SK-N-DZ (cell line): ENCODE measurements around the gene WWOX.

ENCODE experiments used
- DNase-seq: peaks from one replicate; pipeline ENCODE4 v3.0.0-alpha.2; 2015; ENCODE audit warnings: low spot score

WWOX gene

GRCh38 chr16:78102865-78103264 lies 3.4 kb downstream of the WWOX start:
- no peak for DNase-seq

- DNase-seq, result no peak
Observed at GRCh38 chr16:78105517-78105916, 6.1 kb downstream of the WWOX start.

DNA sequence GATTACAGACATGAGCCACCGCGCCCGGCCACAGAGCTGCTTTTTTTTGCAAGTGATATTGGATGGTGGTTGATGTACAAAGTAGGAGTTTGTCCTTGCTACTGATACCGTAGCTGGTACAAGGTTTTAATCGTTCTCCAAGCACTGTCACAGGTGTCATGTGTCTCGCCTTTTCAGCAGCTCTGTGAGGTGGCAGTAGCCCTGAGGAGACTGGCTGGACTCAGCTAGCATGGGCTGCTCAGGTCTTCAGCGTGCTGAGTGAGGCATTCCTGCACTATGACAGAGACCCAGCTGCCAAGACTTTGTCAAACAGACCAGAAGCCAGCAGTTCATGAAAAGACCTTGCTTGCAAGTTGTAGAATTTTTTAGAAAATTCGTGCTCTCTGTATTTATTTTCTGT lies 7.2 kb downstream of the WWOX start:
- no peak for DNase-seq

GRCh38 chr16:78108451-78108850 lies 9.0 kb downstream of the WWOX start:
- DNase-seq, result no peak

DNA sequence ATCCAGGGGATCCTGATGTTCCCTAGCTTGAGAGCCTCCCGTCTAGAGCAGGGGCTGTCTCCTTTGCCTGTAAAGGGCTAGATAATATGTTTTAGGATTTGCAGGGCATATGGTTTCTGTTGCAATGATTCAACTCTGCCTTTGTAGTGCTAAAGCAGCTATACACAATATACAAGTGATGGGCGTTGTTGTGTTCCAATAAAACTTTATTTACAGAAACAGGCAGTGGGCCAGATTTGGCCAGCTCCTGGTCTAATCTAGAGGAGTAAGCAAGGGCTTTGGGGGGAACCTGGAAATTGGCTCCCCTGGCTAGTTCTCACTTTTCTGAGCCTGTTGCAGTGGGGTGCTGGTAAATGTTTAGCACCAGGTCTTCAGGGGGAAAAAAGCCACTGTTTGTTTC lies 13.8 kb downstream of the WWOX start:
- DNase-seq, result no peak

GRCh38 chr16:78115659-78116058 lies 16.2 kb downstream of the WWOX start:
- no peak for DNase-seq

DNA sequence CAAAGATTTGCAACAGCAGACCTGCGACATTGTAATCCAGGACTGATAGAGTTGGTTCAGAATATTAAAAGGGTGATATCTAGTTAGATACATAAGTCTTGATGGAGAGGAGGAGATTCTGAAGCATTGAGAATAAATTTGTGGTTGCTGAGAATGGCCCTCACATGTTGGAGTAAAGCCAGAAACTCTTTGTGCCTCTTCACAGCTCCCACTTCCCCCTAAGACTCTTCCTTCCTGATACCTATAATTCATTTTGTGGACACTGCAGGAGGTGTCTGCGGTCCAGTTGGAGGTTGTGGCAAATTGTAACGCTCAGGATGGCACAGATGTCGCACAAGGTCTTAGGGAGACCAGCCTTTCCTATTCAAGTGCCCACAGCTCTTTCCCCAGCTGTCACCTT lies 17.5 kb downstream of the WWOX start:
- DNase-seq, result no peak

GRCh38 chr16:78117391-78117790 lies 17.9 kb downstream of the WWOX start:
- DNase-seq, result no peak

GRCh38 chr16:78118469-78119025 lies 19.1 kb downstream of the WWOX start:
- DNase-seq, result no peak

DNA sequence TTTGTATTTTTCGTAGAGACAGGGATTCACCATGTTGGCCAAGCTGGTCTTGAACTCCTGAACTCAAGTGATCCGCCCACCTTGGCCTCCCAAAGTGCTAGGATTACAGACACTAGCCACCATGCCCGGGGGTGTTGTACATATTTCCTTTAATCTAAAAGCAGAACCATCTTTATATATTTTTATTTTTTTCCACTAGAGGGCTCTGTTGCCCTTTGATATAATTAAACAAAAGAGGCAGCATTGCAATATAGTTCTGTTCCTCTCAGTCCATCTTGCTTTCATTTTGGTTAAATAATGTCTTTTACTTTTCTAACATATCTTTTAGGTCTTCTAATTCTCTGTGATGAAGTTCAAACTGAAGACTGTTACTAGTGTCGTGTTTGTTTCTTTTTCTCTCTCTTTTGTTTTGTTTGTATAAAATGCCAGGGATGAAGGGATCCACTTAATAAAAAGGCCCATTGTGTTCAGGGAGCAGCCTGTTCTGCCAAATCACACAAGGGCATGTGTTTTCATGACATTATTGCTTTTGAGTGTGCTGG lies 23.4 kb downstream of the WWOX start:
- peak; percentile 73 for DNase-seq

DNA sequence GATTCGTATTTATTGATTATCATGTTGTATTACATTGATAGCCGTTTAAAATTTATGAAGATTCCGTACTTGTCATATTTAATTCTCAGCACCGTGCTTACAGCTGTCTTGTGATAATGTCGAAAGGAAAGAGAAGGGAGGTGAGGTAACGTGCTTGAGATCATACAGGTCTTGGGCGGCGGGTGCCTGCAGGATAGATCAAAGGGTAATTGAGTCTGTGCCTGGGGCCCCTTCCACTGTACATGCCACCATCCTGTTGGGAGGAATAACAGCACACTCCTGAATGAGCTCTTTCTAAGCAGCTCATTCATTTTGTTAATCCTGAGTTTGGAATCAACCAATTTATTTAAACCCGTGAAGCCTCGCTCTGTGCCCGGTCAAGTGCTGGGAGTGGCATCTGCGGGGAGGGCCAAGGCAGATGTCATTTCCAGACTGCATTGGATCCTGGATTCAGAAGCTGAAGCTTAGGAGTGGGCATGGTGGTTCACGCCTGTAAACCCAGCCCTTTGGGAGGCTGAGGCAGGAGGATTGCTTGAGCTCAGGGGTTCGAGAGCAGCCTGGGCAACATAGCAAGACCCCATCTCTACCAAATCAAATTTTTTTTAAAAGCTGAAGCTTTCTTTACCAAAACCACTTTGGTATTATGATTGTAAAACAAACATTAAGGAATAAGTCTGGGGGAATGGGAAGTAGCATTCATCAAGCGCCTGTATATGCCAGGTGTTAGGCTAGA lies 25.8 kb downstream of the WWOX start:
- DNase-seq, result no peak

GRCh38 chr16:78126662-78127061 lies 27.2 kb downstream of the WWOX start:
- DNase-seq, result no peak

DNA sequence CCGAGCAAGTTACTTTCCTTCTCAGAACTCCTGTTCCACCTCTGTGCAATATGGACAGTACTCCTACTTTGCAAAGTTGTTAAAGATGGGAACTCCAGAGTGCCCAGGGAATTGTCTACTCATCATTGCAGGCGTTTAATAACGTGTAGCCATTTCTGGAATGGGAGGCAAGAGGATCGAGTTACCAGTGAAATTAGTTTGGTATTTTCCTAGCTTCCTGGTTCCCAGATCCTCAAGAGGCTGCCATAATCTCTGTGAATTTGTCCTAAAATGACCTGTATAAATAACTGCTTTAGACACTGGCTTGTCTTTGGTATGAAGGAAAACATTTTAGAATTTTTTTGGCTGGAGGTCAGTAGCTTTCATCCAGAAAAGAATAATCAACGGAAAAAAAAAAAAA lies 27.7 kb downstream of the WWOX start:
- DNase-seq, result no peak

DNA sequence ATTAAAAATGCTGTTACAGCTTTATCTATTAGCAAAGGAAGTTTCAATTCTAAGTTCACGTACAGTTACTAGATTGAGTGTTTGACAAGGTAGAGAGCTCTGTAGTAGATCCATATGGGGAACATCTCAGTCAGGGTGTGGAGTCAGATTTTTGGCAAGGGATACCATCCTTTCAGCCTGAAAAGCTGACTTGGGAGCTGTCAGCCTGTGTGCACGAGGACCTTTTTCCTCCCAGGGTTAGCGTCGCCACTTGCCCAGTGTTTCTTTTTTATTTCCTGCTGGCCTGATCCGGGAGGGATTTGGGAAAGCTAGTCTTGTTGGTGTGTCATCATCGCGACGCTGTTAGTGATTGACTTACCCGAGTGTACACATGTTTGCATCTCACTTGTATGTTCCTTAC lies 29.5 kb downstream of the WWOX start:
- DNase-seq, result no peak

DNA sequence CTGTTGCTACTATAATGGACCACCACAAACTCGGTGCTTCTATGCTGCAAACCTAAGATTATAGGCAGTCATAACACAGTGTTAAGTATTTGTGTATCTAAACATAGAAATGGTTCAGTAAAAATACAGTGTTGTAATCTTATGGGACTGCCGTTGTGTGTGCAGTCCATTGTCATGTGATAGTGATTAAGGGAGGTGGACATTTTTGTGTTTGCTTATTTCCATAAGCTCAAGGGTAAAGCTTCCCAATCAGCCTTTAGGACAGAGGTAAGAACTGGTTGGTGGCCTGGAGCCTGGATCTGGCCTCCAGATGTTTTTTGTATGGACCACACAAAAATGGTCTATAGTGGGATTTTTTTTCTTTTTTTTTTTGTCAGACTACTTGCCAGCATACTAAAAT lies 29.9 kb downstream of the WWOX start:
- no peak for DNase-seq

DNA sequence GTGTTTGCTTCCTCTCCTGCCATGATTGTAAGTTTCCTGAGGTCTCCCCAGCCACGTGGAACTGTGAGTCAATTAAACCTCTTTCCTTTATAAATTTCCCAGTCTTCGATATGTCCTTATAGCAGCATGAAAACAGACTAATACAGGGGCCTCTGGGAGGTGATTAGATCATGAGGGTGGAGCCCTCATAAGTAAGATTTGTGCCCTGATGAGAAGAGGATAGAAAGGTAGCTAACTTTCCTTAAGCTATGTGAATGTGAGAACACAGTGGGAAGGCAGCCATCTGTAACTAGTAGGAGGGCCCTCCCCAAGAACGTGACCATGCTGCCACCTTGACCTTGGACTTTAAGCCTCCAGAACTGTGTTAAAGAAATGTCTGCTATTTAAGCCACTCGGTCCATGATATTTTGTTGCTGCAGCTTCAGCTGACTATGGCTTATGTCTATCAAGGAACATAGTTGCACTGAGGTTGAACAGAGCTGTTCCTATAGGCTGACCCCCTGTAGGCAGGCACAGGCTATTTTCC lies 30.7 kb downstream of the WWOX start:
- DNase-seq, result no peak

DNA sequence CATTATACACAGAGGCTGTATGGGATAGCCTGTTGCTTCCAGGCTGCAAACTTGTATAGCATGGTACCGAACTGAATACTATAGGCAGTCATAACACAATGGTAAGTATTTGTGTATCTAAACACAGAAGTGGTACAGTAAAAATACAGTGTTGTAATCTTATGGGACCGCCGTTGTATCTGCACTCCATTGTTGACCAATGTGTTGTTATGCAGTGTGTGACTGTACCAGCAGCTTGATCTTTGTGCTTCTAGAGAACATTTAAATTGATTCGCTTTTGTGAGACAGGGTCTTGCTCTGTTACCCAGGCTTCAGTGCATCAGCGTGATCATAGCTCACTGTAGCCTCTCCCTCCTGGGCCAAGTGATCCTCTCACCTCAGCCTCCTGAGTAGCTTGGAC lies 31.5 kb downstream of the WWOX start:
- DNase-seq, result no peak

GRCh38 chr16:78133919-78134318 lies 34.5 kb downstream of the WWOX start:
- no peak for DNase-seq

DNA sequence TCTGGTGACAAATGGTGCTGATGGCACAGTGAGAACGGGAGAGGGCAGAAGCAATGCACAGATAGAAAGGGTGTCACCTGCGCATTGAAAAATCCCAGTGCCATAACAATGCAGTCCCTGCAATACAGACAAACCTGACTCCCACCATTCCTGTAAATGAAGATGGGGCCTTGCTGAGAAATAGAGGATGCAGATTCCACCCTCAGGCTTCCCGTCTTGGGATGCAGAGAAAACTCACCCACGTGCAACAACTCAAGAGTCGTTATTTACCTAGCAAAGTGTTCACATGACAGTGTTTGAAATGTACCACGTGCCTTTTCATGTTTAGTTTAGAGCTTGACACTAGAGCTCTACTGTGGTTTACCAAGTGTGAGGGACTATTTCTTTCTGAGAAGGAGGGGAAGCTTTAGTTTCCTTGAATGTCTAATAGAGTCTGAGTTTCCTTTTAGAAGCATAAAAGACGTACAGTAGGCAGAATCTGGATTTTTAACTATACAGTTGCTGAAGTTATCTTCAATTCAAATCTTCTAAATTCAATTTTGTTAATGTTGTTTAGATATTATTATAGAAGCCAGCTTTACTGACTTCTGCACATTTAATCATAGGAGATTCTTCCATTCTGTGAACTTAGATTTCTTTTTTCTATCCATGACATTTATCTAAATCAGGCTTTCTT lies 35.6 kb downstream of the WWOX start:
- DNase-seq, result peak; percentile 38

DNA sequence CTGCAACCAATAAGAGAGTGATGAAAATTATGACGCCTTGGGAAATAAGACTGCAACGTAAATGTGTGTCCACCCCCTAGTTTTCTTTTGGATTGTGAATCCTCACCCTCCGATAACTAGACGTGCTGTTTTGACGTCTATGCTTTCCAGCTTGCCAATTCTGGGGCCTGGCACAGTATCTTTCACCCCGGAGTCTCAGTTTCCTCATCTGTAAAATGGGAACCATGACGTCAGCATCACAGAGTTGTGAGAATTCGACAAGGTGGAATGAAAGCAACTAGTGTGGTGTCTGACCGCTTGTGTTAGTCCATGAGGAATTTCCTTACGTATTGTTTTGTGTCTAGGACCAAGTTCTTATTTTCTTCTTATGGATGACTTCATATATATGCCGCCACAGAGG lies 37.7 kb downstream of the WWOX start:
- no peak for DNase-seq

DNA sequence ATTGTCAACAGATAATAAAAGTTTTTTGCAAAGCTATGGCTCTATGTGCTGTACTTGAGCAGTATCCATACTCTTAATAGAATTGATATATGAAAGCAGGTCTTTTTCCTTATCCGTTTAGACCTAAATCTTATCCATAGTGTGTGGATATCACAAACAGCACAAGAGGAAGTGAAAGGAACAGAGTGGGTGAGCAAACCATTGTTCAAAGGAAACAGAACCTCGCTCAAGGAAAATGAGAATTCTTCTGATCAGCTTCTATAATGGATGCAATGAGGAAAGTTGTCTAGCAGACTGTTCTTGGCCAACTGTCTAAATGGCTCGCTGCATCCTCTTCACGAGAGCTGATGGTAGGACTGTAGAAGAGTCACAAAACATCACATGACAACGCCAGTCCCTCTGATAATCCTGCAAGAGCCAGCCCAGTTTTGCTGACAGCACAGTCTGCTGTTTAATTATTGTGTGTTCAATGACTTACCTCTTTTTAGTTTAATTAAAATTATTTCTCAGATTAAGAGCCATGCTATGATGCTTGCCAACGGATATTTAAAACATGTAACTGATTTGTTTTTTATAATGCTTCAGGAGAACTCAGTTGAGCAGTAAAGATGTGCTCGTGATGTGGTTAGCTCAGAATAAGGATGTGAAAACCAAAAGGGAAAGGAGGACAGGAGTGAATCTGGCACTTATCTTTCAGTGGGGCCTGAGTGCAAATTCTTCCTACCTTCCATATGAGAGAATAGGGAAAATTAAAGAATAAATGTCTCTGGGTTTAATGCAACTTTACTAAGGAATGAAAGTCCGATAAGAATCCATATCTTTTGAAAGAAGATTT lies 38.5 kb downstream of the WWOX start:
- no peak for DNase-seq
